ENCODE data around the gene C17orf114.

Gene C17orf114

DNA sequence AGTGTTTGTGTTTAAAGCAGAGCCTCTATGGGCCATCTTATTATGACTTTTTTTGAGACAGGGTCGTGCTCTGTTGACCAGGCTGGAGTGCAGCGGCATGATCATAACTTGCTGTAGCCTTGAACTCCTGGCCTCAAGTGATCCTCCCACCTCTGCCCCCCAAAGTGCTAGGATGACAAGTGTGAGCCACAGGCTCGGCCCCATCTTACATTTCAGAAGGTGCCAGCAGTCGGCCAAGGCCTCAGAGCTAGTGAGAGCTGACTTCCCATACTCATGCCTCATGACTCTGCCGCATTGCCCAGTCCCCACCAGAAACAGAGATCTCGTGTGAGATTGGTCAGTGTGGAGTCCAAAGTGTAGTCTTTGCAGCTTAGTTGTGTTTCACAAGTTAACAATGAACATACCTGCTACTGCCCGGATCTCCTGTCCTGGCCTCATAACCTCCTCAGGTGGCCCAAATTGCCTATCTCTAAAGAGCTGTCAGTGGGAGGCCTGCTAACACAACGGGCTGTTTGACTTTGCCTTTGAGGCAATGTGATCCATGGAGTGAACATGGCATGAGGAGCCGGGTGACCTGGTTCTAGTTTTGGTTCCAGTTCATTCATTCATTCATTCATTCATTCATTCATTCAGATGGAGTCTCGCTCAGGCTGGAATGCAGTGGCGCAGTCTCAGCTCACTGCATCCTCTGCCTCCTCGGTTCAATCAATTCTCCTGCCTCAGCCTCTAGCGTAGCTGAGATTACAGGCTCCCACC lies 44.7 kb upstream of the C17orf114 start:
- no peak overlapping the region for H3K27ac ChIP-seq
- intact Hi-C loops (cut with DNase I) = no loop called here
- 90 to 91% methylated on average over 13 of the region's 13 CpGs for WGBS, 2 donors
- no peak for DNase-seq
- H3K27me3 ChIP-seq = no peaks in the 10 kb centered on the region
- peaks cover 0 to 7% (median under 1%) of the 10 kb centered on the region in 4 donors for H3K4me1 ChIP-seq
- H3K36me3 ChIP-seq = no peaks in the 10 kb centered on the region
- H3K4me3 ChIP-seq = no peak overlapping the region
- TF ChIP-seq, protein P1, sequence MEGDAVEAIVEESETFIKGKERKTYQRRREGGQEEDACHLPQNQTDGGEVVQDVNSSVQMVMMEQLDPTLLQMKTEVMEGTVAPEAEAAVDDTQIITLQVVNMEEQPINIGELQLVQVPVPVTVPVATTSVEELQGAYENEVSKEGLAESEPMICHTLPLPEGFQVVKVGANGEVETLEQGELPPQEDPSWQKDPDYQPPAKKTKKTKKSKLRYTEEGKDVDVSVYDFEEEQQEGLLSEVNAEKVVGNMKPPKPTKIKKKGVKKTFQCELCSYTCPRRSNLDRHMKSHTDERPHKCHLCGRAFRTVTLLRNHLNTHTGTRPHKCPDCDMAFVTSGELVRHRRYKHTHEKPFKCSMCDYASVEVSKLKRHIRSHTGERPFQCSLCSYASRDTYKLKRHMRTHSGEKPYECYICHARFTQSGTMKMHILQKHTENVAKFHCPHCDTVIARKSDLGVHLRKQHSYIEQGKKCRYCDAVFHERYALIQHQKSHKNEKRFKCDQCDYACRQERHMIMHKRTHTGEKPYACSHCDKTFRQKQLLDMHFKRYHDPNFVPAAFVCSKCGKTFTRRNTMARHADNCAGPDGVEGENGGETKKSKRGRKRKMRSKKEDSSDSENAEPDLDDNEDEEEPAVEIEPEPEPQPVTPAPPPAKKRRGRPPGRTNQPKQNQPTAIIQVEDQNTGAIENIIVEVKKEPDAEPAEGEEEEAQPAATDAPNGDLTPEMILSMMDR (IDR thresholded peaks at IDR 0.05) = no peak
- TF ChIP-seq EP300 (IDR thresholded peaks at IDR 0.05) = no peak
- no peaks in the 10 kb centered on the region for H3K9me3 ChIP-seq

DNA sequence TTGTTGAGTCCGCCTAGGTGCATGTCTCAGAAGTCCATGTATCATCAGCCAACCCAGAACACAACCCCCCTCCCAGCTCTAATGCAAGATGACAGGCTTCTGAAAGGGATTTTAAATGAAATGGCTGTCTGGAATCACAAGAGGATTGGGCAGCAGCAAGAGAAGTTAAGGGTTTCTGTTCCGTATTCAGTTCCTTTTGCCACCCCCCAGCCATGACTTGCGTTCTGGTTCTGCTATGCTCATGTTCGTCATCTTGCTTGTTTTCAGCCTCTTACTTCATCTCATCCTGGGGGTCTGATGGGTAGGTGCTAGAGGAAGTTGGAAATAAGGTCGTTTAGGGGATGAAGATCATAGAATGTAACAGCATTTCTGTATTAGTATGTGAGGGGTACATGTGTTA lies 43.0 kb upstream of the C17orf114 start:
- Histone ChIP-seq H3K4me1 (peaks cover 0 to 7% (median 1%) of the 10 kb centered on the region in 4 donors), H3K27ac (no peak overlapping the region), H3K27me3 (no peaks in the 10 kb centered on the region), H3K36me3 (no peaks in the 10 kb centered on the region), H3K9me3 (no peaks in the 10 kb centered on the region), H3K4me3 (no peak overlapping the region)
- intact Hi-C loops (cut with DNase I) = no loop called here
- DNase-seq = no peak
- TF ChIP-seq POLR2A (IDR thresholded peaks at IDR 0.05) = no peak
- no peak for TF ChIP-seq EP300 (IDR thresholded peaks at IDR 0.05)
- no peak for TF ChIP-seq POLR2AphosphoS5 (IDR thresholded peaks at IDR 0.05)
- TF ChIP-seq, protein P1 (IDR thresholded peaks at IDR 0.05) = no peak
- 81 to 84% methylated on average over 5 of the region's 5 CpGs for WGBS, 2 donors

DNA sequence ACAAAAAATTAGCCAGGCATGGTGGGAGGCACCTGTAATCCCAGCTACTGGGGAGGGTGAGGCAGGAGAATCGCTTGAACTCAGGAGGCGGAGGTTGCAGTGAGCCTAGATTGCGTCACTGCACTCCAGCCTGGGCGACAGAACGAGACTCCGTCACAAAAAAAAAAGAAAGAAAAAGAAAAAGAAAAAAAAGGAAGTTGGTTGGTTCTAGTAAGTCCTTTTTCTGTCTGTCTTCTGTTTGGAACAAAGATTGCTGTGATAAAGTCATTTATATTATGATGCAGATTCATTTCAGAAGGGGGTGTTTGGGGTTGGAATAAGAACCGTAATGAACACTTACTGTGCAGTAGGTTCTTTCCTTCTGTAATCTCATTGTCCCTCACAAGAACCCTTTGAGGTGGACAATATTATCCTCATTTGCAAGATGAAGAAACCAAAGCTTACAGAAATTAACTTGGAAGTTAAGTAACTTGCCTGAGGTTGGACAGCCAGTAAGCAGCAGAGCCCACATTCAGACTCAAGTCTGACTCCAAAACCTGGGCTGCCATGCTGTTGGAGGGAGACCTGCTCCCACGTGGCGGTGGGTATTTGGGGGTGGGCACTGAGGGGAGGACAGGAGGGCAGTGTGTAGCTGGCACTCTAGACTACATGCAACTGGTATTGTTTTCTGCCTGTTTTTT lies 41.3 kb upstream of the C17orf114 start:
- no peak for DNase-seq
- intact Hi-C loops (cut with DNase I) = no loop called here
- Histone ChIP-seq H3K27ac (no peak overlapping the region), H3K9me3 (no peaks in the 10 kb centered on the region), H3K4me3 (no peak overlapping the region), H3K27me3 (no peaks in the 10 kb centered on the region), H3K36me3 (no peaks in the 10 kb centered on the region), H3K4me1 (peaks cover 0 to 5% (median 0%) of the 10 kb centered on the region in 4 donors)
- TF ChIP-seq POLR2AphosphoS5 (IDR thresholded peaks at IDR 0.05) = no peak
- TF ChIP-seq, protein P1 (IDR thresholded peaks at IDR 0.05) = no peak
- no peak for TF ChIP-seq POLR2A (IDR thresholded peaks at IDR 0.05)
- no peak for TF ChIP-seq EP300 (IDR thresholded peaks at IDR 0.05)
- WGBS, 2 donors = 81 to 92% methylated on average over 9 of the region's 9 CpGs

DNA sequence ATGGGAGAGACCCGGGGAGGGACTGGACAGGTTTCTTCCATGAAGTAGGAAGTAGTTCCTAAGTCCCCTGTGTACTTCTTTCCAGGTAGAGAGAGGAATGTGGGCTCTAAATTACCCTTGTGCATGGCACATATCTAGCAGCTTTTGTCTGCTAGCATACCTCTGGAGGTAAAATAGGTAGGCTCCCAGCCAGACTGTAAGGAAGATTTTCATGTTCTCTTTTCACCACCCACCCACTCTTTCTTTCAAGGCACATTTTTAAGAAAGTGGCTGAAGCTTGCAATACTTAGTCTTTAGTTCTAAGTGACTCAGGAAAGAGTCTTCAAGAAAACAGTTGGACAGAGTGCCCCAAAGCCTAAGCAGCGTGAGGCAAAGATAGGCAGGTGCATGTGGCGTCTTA lies 40.2 kb upstream of the C17orf114 start:
- Histone ChIP-seq H3K9me3 (no peaks in the 10 kb centered on the region), H3K36me3 (no peaks in the 10 kb centered on the region), H3K4me3 (no peak overlapping the region), H3K27ac (no peak overlapping the region), H3K4me1 (peaks cover 0 to 11% (median 1%) of the 10 kb centered on the region in 4 donors), H3K27me3 (no peaks in the 10 kb centered on the region)
- WGBS, 2 donors = 90 to 97% methylated on average over 3 of the region's 3 CpGs
- no peak for DNase-seq
- TF ChIP-seq POLR2A (IDR thresholded peaks at IDR 0.05) (no peak), POLR2AphosphoS5 (IDR thresholded peaks at IDR 0.05) (no peak), EP300 (IDR thresholded peaks at IDR 0.05) (no peak)
- TF ChIP-seq, protein P1 (IDR thresholded peaks at IDR 0.05) = no peak
- intact Hi-C loops (cut with DNase I) = no loop called here

Data from sigmoid colon (tissue), 6 donors.